WTC11 (cell line): Measurements from ENCODE around the gene REEP3. TPM values are rescaled to one million over a fixed set of nuclear protein-coding genes. Genes with fewer than 3 reads are reported as not detected.

Source experiments
- ATAC-seq: fragments of 200-7000 bp; cut with Tn5 transposase; 2 replicates; pipeline ENCODE4 v1.10.0; 2021; ENCODE audit warnings: mild to moderate bottlenecking, moderate library complexity
- CTCF ChIA-PET: fragments of 300-600 bp; sonication (Branson Sonifier 250); formaldehyde crosslinking; loops from one replicate; lab custom pipeline; 2021; ENCODE audit warnings: antibody characterized with exemption; lab: Charles Lee
- POLR2A ChIA-PET: fragments of 350-600 bp; sonication (Branson Sonifier 250); formaldehyde crosslinking; loops from one replicate; lab custom pipeline; 2021; ENCODE audit warnings: antibody characterized with exemption; lab: Charles Lee
- DNase-seq: peaks from one replicate; pipeline ENCODE4 v3.0.0; 2021; ENCODE audit warnings: low spot score
- H3K27ac Mint-ChIP-seq: 2 replicates; pipeline ENCODE4 v1.8.0; 2021; ENCODE audit warnings: mixed read lengths
- H3K27me3 Mint-ChIP-seq: 2 replicates; pipeline ENCODE4 v1.8.0; 2021; ENCODE audit warnings: low read depth, mild to moderate bottlenecking, moderate library complexity, mixed read lengths
- H3K36me3 Mint-ChIP-seq: 2 replicates; pipeline ENCODE4 v1.8.0; 2021; ENCODE audit warnings: mixed read lengths
- H3K4me1 Mint-ChIP-seq: 2 replicates; pipeline ENCODE4 v1.8.0; 2022; ENCODE audit warnings: mixed read lengths
- H3K4me3 Mint-ChIP-seq: 2 replicates; pipeline ENCODE4 v1.8.0; 2021; ENCODE audit warnings: mild to moderate bottlenecking, moderate library complexity, mixed read lengths
- H3K9me3 Mint-ChIP-seq: 2 replicates; pipeline ENCODE4 v1.8.0; 2021; ENCODE audit warnings: mixed read lengths
- AFF4 ChIP-seq: sonication (generic); formaldehyde crosslinking; IDR thresholded peaks from 2 replicates; pipeline ENCODE4 v1.8.1; 2023; ENCODE audit warnings: mild to moderate bottlenecking, missing genetic modification reagents, borderline replicate concordance
- ATF1 ChIP-seq: sonication (generic); formaldehyde crosslinking; IDR thresholded peaks from 2 replicates; pipeline ENCODE4 v1.8.1; 2023; ENCODE audit warnings: mild to moderate bottlenecking, moderate library complexity, missing genetic modification reagents
- ELF4 ChIP-seq: sonication (generic); formaldehyde crosslinking; IDR thresholded peaks from 2 replicates; pipeline ENCODE4 v1.8.1; 2022; ENCODE audit warnings: low read depth, mild to moderate bottlenecking, moderate library complexity, missing genetic modification reagents
- KAT7 ChIP-seq: sonication (generic); formaldehyde crosslinking; IDR thresholded peaks from 2 replicates; pipeline ENCODE4 v1.8.1; 2023; ENCODE audit warnings: missing genetic modification reagents, mild to moderate bottlenecking, borderline replicate concordance
- NR1H2 ChIP-seq: sonication (generic); formaldehyde crosslinking; IDR thresholded peaks from 2 replicates; pipeline ENCODE4 v1.9.0; 2021; ENCODE audit warnings: mild to moderate bottlenecking, moderate library complexity, missing genetic modification reagents
- OVOL2 ChIP-seq: fragments of 250-450 bp; sonication (Bioruptor Pico); IDR thresholded peaks from 2 replicates; pipeline ENCODE4 v1.9.0; 2021; ENCODE audit warnings: mild to moderate bottlenecking, borderline replicate concordance
- RELA ChIP-seq: sonication (generic); formaldehyde crosslinking; IDR thresholded peaks from 2 replicates; pipeline ENCODE4 v1.8.1; 2022; ENCODE audit warnings: missing genetic modification reagents, mild to moderate bottlenecking, borderline replicate concordance
- SP1 ChIP-seq: sonication (generic); formaldehyde crosslinking; conservative IDR thresholded peaks from 2 replicates; pipeline ENCODE4 v1.8.1; 2022; ENCODE audit warnings: missing genetic modification reagents
- STAT6 ChIP-seq: sonication (generic); formaldehyde crosslinking; conservative IDR thresholded peaks from 2 replicates; pipeline ENCODE4 v1.8.1; 2023; ENCODE audit warnings: mild to moderate bottlenecking, low read depth, missing genetic modification reagents, moderate library complexity
- TCF7 ChIP-seq: sonication (generic); formaldehyde crosslinking; IDR thresholded peaks from 2 replicates; pipeline ENCODE4 v1.8.0; 2022; ENCODE audit warnings: mild to moderate bottlenecking, low read depth, missing genetic modification reagents, moderate library complexity
- TEAD1 ChIP-seq: sonication (generic); formaldehyde crosslinking; IDR thresholded peaks from 2 replicates; pipeline ENCODE4 v1.8.0; 2022; ENCODE audit warnings: mild to moderate bottlenecking, missing genetic modification reagents
- USF2 ChIP-seq: sonication (generic); formaldehyde crosslinking; IDR thresholded peaks from 2 replicates; pipeline ENCODE4 v1.8.1; 2023; ENCODE audit warnings: mild to moderate bottlenecking, missing genetic modification reagents, moderate library complexity
- ZMAT4 ChIP-seq: fragments of 250-450 bp; sonication (Bioruptor Pico); IDR thresholded peaks from 2 replicates; pipeline ENCODE4 v1.9.0; 2021; ENCODE audit warnings: mild to moderate bottlenecking
- ZNF138 ChIP-seq: sonication (generic); formaldehyde crosslinking; conservative IDR thresholded peaks from 2 replicates; pipeline ENCODE4 v1.8.1; 2022; ENCODE audit warnings: mild to moderate bottlenecking, moderate library complexity, missing genetic modification reagents
- ZNF263 ChIP-seq: sonication (generic); formaldehyde crosslinking; IDR thresholded peaks from 2 replicates; pipeline ENCODE4 v1.8.1; 2022; ENCODE audit warnings: low read depth, mild to moderate bottlenecking, moderate library complexity, missing genetic modification reagents
- ZNF416 ChIP-seq: fragments of 250-450 bp; sonication (Bioruptor Pico); IDR thresholded peaks from 2 replicates; pipeline ENCODE4 v1.9.0; 2021; ENCODE audit warnings: mild to moderate bottlenecking, inconsistent platforms
- ZNF532 ChIP-seq: fragments of 250-450 bp; sonication (Bioruptor Pico); IDR thresholded peaks from 2 replicates; pipeline ENCODE4 v1.9.0; 2021; ENCODE audit warnings: mild to moderate bottlenecking, borderline replicate concordance
- total RNA-seq: library from RNA; stranded (reverse); gene quantifications from 3 replicates; pipeline ENCODE4 v1.2.3, GENCODE V29; 2021

The REEP3 gene
- total RNA-seq, 1 experiment from 2014 or later = 18.5 TPM

- no peak for TF ChIP-seq ZNF263 (CRISPR knock-in tag)
- no peak for TF ChIP-seq SP1
- TF ChIP-seq TCF7 = no peak
- TF ChIP-seq ZNF138 = no peak
These were observed 120.2 kb downstream of the REEP3 start (continued) for GRCh38 chr10:63641366-63641765.

- Mint-ChIP-seq H3K27ac (no peak overlapping the region), H3K36me3 (no peaks in the 10 kb centered on the region), H3K4me3 (no peak overlapping the region), H3K27me3 (no peaks in the 10 kb centered on the region), H3K4me1 (peaks cover 16% of the 10 kb centered on the region), H3K9me3 (no peaks in the 10 kb centered on the region)
- DNase-seq (no peak), ATAC-seq (no peak)
- ChIA-PET CTCF (interaction anchor here (0.6 kb wide), 1 partner anchor 141 kb away, joined by 3 read pairs; no protein-coding TSS in a partner anchor), POLR2A (no interaction called here)
- TF ChIP-seq TCF7 = no peak
- no peak for TF ChIP-seq ZMAT4 (CRISPR knock-in tag)
- TF ChIP-seq ATF1 (CRISPR knock-in tag) = no peak
- no peak for TF ChIP-seq STAT6
- TF ChIP-seq AFF4 (CRISPR knock-in tag) = no peak
- no peak for TF ChIP-seq ELF4 (CRISPR knock-in tag)
- no peak for TF ChIP-seq NR1H2
- no peak for TF ChIP-seq ZNF138
- TF ChIP-seq RELA = no peak
- TF ChIP-seq KAT7 = no peak
- no peak for TF ChIP-seq TEAD1 (CRISPR knock-in tag)
- no peak for TF ChIP-seq OVOL2
- no peak for TF ChIP-seq ZNF416 (CRISPR knock-in tag)
- TF ChIP-seq ZNF532 = no peak
- no peak for TF ChIP-seq USF2 (CRISPR knock-in tag)
These were observed 120.6 kb downstream of the REEP3 start for GRCh38 chr10:63641799-63642198.
